ENCODE data around the gene ATP5PD.

- TF ChIP-seq CTCF (IDR thresholded peaks at IDR 0.05; ENCODE audit: borderline replicate concordance, extremely low read depth, low read length, poor library complexity, severe bottlenecking) (no peak), EZH2 (IDR thresholded peaks at IDR 0.05; ENCODE audit: borderline replicate concordance, low read depth, low read length, severe bottlenecking) (no peak)
Measured at GRCh38 chr17:74990581-74991105, 56.1 kb downstream of the ATP5PD start.
